ENCODE measurements around the gene VPS45.

DNA sequence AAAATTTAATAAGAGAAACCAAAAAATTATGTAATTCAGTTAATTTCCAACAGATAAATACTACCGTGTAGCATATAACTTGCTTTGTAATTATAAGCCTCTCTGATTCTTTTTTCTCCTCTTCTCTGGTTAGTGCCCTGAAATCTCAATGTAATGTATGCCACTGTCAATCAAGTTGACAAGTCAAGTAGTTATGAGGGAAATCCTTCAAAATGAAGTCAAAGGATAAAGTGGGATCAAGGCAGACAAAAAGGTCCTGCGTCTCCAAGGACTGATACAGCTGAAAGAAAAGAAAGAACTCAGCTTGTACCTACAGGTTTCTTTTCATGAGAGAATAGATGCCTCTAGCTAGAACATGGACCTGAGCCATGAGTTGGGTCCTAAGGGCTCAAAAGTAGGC lies 19.8 kb downstream of the VPS45 start:
- TF ChIP-seq TAF1 (IDR thresholded peaks at IDR 0.05; ENCODE audit: low read depth) (no peak), EZH2 (IDR thresholded peaks at IDR 0.05; ENCODE audit: borderline replicate concordance, insufficient read depth, low read length, poor library complexity, severe bottlenecking) (no peak), POLR2AphosphoS5 (IDR thresholded peaks at IDR 0.05) (peak; percentile 55), EP300 (conservative IDR thresholded peaks at IDR 0.05; ENCODE audit: poor library complexity, severe bottlenecking) (peak; percentile 88), RAD21 (conservative IDR thresholded peaks at IDR 0.05) (no peak)
- TF ChIP-seq, protein P1, sequence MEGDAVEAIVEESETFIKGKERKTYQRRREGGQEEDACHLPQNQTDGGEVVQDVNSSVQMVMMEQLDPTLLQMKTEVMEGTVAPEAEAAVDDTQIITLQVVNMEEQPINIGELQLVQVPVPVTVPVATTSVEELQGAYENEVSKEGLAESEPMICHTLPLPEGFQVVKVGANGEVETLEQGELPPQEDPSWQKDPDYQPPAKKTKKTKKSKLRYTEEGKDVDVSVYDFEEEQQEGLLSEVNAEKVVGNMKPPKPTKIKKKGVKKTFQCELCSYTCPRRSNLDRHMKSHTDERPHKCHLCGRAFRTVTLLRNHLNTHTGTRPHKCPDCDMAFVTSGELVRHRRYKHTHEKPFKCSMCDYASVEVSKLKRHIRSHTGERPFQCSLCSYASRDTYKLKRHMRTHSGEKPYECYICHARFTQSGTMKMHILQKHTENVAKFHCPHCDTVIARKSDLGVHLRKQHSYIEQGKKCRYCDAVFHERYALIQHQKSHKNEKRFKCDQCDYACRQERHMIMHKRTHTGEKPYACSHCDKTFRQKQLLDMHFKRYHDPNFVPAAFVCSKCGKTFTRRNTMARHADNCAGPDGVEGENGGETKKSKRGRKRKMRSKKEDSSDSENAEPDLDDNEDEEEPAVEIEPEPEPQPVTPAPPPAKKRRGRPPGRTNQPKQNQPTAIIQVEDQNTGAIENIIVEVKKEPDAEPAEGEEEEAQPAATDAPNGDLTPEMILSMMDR (IDR thresholded peaks at IDR 0.05; ENCODE audit: poor library complexity, severe bottlenecking): no peak
- TF ChIP-seq, protein P2, sequence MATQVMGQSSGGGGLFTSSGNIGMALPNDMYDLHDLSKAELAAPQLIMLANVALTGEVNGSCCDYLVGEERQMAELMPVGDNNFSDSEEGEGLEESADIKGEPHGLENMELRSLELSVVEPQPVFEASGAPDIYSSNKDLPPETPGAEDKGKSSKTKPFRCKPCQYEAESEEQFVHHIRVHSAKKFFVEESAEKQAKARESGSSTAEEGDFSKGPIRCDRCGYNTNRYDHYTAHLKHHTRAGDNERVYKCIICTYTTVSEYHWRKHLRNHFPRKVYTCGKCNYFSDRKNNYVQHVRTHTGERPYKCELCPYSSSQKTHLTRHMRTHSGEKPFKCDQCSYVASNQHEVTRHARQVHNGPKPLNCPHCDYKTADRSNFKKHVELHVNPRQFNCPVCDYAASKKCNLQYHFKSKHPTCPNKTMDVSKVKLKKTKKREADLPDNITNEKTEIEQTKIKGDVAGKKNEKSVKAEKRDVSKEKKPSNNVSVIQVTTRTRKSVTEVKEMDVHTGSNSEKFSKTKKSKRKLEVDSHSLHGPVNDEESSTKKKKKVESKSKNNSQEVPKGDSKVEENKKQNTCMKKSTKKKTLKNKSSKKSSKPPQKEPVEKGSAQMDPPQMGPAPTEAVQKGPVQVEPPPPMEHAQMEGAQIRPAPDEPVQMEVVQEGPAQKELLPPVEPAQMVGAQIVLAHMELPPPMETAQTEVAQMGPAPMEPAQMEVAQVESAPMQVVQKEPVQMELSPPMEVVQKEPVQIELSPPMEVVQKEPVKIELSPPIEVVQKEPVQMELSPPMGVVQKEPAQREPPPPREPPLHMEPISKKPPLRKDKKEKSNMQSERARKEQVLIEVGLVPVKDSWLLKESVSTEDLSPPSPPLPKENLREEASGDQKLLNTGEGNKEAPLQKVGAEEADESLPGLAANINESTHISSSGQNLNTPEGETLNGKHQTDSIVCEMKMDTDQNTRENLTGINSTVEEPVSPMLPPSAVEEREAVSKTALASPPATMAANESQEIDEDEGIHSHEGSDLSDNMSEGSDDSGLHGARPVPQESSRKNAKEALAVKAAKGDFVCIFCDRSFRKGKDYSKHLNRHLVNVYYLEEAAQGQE (IDR thresholded peaks at IDR 0.05; ENCODE audit: borderline replicate concordance): no peak

Measured in neural cell (in vitro differentiated cells).